CD4-positive, alpha-beta T cell treated with Interleukin-2 at 100 ng/mL for 4 hours (primary cell): ENCODE results near the gene CDH26.
"Not testable (repeated sequence)": the region's sequence is repeated elsewhere in the genome, so short reads cannot be mapped to it uniquely, and the experiment has no call there.

ENCODE experiments used
- DNase-seq: peaks from one replicate; pipeline ENCODE4 v3.0.0-alpha.2; 2020; ENCODE audit warnings: low spot score

CDH26 gene

DNA sequence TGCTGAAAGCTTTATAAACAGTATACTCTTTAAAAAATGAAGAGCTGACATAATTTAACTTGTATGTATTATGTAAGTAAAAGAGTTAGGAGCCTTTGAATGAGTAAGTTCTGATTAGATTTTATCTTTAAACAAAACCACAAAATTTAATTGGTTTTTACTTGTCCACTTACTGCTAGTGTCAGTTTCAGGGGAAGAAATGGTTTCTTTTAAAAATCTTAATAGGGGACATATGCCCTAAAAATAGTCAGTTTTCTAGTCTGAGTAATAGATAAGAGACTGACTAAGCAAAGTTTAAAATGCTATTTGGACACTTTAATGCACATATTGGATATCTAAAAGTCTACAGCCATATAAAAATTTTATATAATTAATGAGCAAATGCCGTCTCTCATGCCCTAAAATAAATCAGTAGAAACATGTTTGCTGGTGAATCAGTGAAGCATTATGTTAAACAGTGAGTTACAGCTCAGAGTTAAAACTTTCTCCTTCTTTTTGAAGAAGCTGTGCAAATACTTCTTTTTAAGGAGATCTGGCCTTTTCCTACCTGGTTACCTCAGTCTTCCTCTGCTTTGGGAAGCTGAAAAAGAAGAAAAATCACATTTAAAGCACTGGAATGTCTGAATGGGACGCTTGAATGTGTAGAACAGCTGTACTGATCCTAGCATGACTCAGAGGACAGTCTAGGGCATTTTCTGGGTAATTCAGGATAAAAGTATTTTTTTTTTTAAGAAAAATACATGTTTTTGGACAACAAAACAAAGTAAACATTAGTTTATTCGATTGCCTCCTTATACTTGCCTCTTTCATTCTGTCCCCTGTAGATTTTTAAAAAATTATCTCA lies 55.3 kb downstream of the CDH26 start:
- no peak for DNase-seq

DNA sequence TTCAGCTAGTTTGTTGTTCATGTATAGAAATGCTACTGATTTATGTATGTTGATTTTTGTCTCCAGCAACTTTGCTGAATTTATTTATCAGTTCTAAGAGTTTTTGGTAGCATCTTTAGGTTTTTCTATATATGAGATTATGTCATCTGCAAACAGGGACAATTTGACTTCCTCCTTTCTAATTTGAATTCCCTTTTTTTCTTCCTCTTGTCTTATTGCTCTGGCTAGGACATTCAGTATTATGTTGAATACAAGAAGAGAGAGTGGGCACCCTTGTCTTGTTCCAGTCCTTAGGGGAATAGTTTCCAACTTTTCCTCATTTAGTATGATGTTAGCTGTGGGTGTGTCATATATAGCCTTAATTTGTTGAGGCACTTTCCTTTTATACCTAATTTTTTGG lies 58.2 kb downstream of the CDH26 start:
- DNase-seq, result no peak

DNA sequence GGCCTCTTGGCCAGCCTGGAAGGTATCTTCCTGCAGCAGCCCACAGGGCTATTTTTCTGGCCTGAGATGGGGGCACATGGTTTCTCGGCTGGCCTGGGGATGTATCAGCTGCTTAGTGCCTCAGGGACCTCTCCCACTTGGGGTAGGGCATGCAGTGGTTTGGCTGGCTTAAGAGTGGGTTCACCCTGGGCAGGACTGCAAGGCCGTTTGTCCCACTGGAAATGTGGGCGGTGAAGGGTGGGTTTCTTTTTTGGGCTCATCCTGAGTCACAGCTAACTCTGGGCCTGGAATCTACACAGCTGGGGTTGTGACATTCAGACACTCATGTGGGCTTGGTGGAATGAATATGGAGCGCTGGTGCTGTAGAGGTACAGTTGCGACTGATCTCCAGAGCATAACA lies 62.0 kb downstream of the CDH26 start:
- DNase-seq, result no peak

DNA sequence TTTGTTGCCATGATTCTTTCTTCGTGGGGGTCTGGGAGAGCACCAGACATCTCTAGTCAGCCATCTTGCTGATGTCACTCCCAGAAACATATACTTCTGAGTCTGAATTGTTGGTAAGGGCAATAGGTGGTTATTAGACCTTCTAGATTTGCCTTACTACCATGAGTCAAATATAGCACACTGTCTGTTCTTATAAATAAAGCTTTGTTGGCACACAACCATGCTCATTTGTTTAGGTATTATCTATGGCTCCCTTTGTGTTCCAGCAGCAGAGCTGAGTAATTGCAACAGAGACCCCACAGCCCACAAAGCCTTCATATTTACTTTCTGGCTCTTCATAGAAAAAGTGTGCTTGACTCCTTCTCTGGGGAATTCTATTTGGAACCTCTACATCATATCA lies 62.9 kb downstream of the CDH26 start:
- DNase-seq, result no peak

DNA sequence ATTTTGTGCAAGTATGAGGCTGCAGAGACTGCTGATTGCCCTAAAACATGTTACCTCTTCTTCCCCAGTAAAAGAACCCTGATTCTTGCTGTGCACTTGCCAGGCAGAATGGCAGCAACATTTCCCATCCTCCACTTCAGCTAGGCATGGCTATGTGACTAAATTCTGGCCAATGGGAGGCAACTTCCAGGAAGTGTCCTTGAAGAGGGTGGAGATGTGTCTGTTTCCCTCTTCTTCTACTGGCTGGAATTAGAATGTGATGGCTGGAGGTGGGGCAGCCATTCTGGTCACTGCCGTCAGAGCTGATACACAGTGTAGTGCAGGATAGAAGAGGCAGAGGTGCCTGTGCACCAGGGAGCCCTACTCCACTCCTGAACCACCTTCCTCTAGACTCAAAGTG lies 64.6 kb downstream of the CDH26 start:
- DNase-seq, result no peak

DNA sequence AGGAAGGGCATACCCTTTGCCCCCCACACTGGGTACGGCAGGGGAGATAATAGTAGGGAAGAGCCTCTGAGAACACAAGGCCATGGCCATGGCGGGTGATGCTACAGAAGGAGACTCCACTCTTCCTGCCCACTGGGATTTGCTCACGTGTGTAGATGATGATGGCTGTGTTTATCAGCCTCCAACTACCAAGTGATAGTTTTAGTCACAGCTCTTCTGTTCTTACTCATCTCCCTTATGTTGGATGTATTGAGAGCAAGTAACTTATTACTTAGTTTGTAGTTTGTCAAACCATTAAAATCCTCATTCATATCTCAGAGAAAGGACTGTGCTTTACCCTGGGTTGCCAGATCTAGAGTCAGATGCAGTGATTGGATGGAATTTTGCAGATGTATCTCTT lies 66.0 kb downstream of the CDH26 start:
- DNase-seq, result no peak

DNA sequence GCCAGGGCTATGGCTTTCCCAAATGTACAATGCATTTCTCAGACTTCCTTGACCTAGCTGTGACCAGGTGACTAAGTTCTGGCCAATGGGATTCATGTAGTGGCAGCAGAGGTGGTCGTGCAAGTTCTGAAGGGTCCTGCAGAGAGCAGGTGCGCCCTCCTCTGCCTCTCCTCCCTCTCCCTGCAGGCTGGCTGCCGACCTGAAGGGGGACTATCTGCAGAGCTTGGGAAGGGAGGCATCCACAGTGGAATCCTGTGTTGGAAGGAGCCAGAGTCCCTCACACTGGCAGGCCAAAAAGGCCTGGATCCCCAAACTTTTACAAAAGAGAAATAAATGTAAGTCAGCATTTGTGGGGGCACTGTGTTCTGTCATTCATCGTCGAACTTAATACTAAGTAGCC lies 66.6 kb downstream of the CDH26 start:
- no peak for DNase-seq

DNA sequence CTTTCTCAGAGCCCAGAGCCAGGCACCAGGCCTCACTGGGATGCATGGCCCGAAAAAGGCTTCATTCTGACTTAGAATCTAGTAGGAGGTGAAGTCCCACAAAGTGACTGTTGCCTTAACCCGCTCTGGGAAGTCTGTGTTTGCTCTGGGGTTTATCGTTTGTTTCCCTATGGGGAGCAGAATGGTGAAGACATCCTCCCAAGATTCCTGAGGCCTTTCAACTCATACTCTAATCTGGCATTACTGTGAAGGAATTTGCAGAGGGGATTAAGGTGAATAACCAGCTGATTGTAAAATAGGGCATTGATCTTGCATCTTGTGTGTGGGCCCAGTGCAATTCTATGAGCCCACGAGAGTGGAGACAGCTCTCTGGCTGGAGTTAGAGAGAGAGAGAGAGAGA lies 67.8 kb downstream of the CDH26 start:
- DNase-seq, result no peak

DNA sequence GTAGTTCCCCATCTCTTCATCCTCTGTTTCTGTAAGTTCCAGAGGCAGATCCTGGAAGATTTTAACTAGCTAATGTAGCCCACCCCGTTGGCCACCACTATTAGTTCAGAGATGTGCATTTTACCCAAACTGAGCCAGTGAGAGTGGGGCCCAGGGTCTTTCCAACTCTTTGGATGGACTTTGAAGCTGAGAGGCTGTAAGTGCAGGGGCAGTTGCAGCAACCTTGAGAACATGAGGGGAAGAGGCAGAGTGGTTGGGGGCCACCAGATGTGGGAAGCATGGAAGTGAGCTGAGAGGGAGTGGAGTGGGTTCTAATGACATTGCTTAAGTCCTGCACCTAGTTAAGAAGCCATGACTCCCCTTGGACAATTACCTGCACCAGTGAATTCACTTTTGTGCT lies 72.2 kb downstream of the CDH26 start:
- no peak for DNase-seq

DNA sequence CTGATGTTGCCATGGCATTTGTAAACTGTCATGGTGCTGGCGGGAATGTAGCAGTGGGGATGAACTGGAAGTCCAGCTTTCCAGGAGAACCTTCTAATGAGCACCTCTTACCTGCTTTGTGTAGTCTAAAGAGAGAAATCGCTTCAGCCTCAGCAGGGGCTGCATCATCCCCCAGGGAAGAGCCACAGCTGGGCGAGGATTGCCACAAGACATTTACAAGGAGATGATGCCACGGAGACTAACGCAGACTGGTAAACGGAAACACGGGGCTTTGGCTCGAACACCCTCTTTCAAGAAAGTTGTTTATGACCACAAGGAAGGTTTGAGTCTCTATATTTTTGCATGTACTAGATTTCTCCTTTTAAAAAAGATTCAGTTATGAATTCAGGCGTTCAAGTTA lies 72.9 kb downstream of the CDH26 start:
- DNase-seq, result no peak

DNA sequence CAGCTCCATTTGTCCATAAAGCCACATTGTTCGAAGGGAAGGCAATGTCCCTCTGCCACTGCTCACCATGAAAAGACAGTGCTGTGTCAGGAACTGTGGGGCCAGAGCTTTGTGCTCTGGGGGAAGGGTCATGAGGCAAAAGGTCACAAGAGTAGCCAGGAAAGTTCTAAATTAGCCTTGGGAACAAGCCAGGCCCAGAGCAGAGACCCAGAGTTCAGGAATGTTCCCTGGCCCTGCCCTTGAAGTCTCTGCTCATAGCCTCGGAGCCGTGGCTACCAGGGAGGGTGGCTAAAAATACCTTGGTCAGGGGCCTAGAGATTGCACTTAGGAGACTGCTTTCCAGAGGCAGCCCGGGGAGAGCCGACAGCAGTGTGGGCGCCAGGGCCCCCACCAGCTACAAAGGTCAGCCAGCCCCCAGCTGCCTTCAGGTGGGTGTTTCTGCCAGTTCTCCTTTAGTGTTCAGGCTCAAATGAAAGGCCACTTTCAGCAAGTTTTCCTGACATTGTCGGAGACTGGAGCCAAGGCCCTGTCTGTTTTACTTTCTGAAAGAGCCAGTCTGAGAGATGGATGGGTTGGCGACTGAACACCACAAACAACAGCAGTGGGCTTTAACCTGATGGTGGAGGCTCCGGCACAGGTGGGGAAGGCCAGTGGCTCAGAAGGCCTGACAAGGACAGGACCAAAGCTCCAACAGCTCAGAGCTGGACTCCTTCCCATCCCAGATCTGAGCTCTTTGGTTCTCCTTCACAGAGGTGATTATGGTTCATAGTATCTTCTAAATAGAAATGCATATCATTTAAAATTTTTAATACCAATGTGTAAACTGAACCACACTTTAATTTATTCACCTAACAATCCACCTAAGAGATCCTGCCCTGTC lies 76.2 kb downstream of the CDH26 start:
- DNase-seq, result no peak

DNA sequence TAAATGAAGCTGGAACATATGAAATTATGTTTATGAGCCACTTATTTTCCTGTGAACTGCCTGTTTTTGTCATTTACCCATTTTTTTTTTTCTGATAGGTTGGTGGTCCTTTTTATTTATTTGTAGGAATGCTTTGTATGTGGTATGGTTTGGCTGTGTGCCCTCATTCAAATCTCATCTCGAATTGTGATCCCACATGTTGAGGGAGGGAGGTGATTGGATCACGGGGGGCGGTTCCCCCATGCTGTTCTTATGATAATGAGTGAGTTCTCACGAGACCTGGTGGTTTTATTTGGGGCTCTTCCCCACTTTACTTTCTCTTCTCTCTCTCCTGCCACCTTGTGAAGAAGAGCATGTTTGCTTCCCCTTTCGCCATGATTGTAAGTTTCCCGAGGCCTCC lies 77.3 kb downstream of the CDH26 start:
- DNase-seq, result no peak

DNA sequence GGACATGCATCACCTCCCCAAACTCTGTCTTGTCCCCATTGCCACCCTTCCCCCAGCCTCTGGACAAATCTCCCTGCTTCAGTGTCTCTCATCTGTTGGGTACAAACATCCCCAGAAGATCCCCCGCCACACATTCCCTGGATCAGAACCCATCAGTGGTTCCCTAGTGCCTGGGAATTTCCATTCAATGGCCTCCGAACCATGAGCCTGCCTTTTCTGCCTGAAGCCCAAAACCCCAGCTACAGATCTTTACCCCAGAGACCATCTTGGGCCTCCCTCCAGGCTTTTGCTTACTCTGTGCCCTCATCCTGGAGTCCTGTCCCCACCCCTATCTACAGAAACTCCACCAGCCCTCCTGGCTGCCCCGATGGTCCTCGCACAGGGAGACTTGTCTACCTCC lies 78.1 kb downstream of the CDH26 start:
- DNase-seq, result no peak

DNA sequence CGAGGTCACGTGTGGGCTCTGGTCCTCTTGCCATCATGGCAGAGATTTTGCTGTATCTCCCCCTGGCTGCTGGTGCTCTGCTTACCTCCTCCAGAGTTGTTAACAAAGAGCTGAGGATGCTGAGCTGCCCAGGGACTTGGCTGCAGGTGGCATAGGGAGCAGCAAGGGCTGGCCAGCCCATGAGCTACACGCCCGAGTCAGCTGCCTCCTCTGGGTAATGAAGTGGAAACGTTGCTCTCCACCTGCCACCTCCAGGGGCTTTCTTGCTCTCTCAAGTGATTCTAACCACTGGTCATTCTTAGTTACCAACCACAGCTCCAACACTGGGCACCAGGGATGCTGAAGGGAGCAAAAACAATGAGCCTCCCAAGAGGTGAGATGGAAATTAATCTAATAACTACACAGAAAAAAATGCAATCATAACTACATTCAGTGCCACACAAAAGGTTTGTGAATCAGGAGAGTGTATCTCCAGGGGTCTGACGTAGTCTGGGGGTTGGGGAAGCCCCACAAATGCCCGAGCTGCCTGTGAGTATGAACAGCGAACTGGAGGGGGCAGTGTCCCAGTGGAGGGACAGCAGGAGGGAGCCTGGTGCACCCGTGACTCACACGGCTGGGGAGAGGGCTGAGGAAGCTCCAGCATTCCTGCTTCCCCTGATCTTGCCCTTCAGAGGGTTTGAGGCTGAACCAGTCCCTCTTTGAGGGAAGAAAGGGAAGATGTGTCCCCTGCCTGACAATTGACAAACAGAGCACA lies 78.7 kb downstream of the CDH26 start:
- no peak for DNase-seq

DNA sequence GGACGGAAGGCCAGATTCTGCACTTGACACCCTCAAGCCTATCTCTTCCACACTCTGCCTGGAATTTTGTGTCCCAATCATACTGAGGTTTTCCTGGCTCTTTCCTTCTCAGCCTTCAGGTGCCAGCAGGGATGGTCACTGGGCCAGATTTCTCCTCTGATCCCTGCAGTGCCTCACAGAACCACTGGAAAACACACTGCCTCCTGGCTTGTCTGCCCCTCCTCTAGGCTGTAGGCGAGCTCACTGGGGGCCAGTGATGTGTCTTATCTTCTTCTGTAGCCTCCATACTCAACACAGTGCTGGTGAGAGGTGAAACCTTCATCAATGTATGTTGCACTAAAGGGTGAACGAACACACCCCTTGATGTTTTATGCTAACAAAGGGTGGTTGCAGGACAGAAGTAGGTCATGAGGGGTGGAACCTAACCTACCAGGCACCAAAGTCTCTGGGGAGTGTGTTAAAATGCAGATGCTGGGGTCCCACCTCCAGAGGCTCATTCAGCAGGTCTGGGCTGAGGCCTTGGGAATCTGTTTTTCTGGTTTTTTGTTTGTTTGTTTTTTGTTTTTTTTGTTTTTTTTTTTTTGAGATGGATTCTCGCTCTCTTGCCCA lies 80.3 kb downstream of the CDH26 start:
- no peak for DNase-seq

DNA sequence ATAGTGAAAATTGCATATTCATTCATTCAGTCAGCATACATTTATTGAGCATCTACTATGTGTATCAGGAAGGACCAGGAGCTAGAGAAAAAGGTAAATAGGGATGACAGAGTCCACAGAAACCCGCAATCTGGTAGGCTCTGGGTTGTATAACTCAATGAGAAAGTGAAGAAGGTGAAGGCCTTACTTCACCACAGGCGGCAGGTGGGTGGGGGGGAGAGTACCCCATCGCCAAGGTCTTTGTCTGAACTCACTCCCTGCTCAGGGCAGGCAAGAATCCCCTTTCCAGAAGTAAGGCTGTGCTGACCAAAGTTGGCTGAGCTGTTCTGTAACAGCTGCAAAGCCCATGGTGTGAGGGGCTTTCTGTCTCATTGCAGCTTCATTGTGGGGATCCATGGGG lies 81.3 kb downstream of the CDH26 start:
- DNase-seq, result no peak

DNA sequence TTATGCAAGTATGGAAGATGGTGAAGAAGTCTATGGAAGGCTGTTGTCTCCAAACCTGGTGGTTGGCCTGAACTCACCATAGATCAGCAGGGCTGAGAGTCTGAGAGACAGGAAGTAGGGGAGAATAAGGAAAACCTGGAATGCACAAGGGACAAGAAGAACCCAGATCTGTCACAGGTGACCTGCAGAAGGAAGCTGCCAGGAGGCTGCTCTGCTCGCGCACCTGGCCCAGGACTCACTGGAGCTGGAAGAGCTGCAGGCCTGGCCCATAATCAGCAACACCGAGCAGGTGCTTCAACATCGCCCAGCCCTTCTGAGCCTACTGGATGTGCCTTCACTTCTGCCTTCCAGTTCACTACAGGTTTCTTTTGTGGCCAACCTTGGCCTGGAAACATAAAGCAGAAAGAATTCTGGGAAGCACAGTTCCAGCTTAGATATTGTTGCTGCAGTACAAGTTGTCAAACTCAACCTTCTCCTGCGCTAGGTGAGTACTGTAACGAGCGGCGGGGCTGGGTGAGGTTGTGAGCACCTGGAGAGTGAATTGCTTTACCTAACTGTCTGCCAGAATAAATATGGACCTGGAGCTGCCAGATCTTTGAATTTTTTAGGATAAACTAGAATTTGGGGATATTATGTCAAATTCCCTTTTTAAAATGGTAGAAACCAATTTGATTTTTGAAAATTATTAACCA lies 82.4 kb downstream of the CDH26 start:
- DNase-seq, result no peak

DNA sequence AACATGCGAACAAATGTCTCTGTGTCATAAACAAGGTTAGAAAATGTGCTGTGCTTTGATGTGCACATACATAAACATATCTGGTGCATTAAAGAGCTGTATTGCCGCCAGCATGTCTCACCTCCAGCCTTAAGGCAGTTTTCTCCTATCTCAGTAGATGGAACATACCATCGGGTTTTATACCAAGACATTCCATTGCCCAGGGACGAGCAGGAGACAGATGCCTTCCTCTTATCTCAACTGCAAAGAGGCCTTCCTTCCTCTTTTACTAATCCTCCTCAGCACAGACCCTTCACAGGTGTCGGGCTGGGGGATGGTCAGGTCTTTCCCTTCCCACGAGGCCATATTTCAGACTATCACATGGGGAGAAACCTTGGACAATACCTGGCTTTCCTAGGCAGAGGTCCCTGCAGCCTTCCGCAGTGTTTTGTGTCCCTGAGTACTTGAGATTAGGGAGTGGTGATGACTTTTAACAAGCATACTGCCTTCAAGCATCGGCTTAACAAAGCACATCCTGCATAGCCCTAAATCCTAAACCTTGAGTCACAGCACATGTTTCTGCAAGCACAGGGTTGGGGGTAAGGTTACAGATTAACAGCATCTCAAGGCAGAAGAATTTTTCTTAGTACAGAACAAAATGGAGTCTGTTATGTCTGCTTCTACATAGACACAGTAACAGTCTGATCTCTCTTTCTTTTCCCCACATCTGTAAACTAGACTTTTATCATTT lies 83.4 kb downstream of the CDH26 start:
- DNase-seq, result not testable (repeated sequence)

DNA sequence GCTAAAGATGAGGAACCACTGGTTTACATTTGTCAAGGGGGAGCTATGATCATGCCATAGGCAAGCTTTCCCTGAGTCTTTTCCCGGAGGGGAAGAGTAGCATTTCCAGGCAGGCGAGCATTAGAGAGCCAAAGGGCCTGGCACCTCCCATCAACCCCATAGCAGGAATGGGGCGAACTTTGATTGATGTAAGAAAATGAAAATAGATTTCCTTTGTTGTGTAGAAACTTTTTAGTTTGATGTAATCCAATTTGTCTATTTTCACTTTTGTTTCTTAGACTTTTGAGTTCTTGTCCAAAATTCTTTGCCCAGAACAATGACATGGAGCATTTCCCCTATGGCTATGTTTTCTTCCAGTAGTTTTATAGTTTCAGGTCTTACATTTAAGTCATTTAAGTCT lies 85.2 kb downstream of the CDH26 start:
- DNase-seq, result no peak

DNA sequence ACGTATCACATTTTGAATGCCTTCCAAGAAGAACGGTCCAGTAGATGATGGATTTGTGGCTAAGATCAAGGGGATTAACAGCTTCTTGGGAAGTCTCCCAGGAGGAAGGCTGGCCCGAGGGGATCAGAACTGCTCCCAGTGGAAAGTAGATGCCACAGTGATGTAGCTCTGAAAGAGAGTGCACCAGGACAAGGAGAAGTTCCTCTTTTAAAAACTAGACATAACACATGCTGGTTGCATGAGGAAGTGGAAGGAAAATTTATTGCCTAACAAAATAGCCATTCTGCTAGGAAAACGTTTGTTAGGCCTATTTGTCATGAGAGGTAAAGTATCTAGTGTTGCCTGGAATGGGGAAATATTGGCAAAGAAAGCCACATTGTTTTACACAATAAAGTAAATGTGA lies 87.8 kb downstream of the CDH26 start:
- DNase-seq, result no peak

DNA sequence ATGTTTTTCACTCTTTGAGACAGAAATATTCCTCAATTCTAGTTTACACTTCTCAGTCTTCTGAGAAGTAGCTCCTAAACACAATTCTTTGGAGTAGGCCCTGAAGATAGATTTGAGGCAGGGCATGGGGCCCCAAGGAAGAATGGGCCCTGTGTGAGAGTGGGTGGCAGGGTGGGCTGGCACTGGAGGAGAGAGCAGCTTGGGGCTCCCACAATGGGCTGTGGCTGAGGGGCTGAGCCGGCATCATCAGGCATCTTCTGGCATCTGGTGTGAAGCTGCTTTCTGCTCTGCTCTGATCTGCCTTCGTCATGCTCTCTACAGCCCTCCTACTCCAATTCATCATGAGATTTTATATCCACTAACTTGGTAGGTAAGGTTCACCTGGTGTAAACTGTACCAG lies 88.2 kb downstream of the CDH26 start:
- DNase-seq, result no peak
